Measurements from ENCODE around the gene PGM2L1. TPM values are rescaled to one million over a fixed set of nuclear protein-coding genes. Genes with fewer than 3 reads are reported as not detected.
"Not testable (repeated sequence)": the region's sequence is repeated elsewhere in the genome, so short reads cannot be mapped to it uniquely, and the experiment has no call there.

Gene PGM2L1
- total RNA-seq, 2 donors from 2014 or later: 12.1 to 16.4 TPM

DNA sequence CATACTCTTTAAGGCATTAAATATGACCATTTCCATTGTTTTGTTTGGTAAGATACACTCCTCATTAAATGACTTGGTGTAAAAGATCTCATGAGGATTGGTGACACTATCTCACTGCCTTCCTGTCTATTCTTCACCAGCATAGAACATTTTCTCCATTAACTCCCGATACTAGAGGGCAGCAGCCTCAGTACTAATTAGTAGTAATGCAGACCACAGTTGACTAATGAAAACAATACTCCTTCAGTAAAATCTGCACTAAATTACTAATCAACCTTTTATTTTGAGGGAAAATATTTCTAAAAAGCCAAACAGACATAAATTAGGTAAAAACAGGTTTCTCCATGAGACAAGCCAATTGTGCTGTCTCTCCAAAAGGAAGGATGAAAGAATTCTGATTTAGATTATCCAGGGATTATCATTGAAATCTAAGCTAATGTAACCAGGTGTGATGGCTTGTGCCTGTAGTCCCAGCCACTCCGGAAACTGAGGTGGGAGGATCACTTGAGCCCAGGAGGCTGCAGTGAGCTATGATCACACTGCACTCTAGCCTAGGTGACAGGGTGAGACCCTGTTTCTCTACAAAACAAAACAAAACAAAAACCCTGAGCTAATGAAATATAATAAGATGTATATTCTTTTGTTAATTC, 9.4 kb downstream of the PGM2L1 start:
- H3K4me3 Mint-ChIP-seq: peak overlapping the region; percentile 30 to 52
- H3K9me3 Mint-ChIP-seq: no peaks in the 10 kb centered on the region
- peak overlapping the region; percentile 0 for H3K27ac Mint-ChIP-seq
- ATAC-seq (replicated peaks in 1 of 2) (peak; percentile 70 to 73), DNase-seq (peak; percentile 59 to 73)
- H3K4me1 Mint-ChIP-seq (ENCODE audit: low read depth): peaks cover 36% of the 10 kb centered on the region
- H3K36me3 Mint-ChIP-seq (ENCODE audit: insufficient read depth in 2 of 2): no peaks in the 10 kb centered on the region
- no peaks in the 10 kb centered on the region for H3K27me3 Mint-ChIP-seq (ENCODE audit: low read depth)

- DNase-seq (no peak), ATAC-seq (replicated peaks in 1 of 2) (no peak)
- Mint-ChIP-seq H3K9me3 (no peaks in the 10 kb centered on the region), H3K4me3 (no peak overlapping the region), H3K4me1 (ENCODE audit: low read depth) (peaks cover 13% of the 10 kb centered on the region), H3K27ac (no peak overlapping the region), H3K27me3 (ENCODE audit: low read depth) (no peaks in the 10 kb centered on the region), H3K36me3 (ENCODE audit: insufficient read depth in 2 of 2) (no peaks in the 10 kb centered on the region)
These were observed 13.6 kb downstream of the PGM2L1 start for GRCh38 chr11:74384641-74385040.

DNA sequence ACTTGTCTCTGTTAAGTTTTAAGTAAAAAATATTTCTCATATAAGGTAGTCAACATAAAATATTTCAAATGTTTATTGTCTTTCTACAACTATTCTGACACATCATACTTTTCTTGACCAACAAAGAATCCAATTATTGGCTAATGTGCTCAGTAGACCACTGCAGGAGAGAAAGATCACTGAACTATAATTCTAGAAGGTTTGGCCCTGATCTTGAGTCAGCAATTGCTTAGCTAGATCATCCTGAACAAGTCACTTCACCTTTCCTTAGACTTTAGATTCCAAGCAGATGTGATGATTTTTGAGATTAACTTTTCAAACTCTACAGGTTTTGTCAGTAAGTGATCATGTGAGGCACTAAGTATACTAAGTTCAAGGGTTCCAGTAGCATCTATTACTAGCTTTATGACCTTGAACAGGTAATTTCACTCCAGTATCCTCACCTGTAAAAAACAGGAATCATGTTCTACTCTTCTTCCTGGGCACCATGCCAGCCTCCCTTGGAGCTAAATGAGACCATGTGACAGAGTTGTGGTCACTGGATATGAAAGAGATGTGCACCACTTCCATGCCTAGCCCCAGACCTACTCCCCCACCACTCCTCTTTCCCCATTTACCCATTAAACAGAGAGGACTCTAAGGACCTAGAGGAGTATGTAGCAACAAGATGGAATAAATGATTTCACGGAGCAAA, 17.3 kb downstream of the PGM2L1 start:
- no peak overlapping the region for H3K27ac Mint-ChIP-seq
- no peak overlapping the region for H3K4me3 Mint-ChIP-seq
- H3K4me1 Mint-ChIP-seq (ENCODE audit: low read depth): peaks cover 5% of the 10 kb centered on the region
- DNase-seq: no peak
- ATAC-seq (replicated peaks in 1 of 2): no peak
- H3K36me3 Mint-ChIP-seq (ENCODE audit: insufficient read depth in 2 of 2): no peaks in the 10 kb centered on the region
- no peaks in the 10 kb centered on the region for H3K27me3 Mint-ChIP-seq (ENCODE audit: low read depth)
- no peaks in the 10 kb centered on the region for H3K9me3 Mint-ChIP-seq

GRCh38 chr11:74377689-74378088, 20.5 kb downstream of the PGM2L1 start:
- no peak overlapping the region for H3K27ac Mint-ChIP-seq
- no peak overlapping the region for H3K4me3 Mint-ChIP-seq
- DNase-seq (no peak), ATAC-seq (replicated peaks in 1 of 2) (no peak)
- no peaks in the 10 kb centered on the region for H3K27me3 Mint-ChIP-seq (ENCODE audit: low read depth)
- H3K36me3 Mint-ChIP-seq (ENCODE audit: insufficient read depth in 2 of 2): no peaks in the 10 kb centered on the region
- no peaks in the 10 kb centered on the region for H3K9me3 Mint-ChIP-seq
- peaks cover 5% of the 10 kb centered on the region for H3K4me1 Mint-ChIP-seq (ENCODE audit: low read depth)

GRCh38 chr11:74373382-74373781, 24.9 kb downstream of the PGM2L1 start:
- ATAC-seq (replicated peaks in 1 of 2): no peak
- no peaks in the 10 kb centered on the region for H3K27me3 Mint-ChIP-seq (ENCODE audit: low read depth)
- no peak overlapping the region for H3K27ac Mint-ChIP-seq
- H3K4me1 Mint-ChIP-seq (ENCODE audit: low read depth): no peaks in the 10 kb centered on the region
- H3K4me3 Mint-ChIP-seq: no peak overlapping the region
- no peaks in the 10 kb centered on the region for H3K9me3 Mint-ChIP-seq
- no peak for DNase-seq
- no peaks in the 10 kb centered on the region for H3K36me3 Mint-ChIP-seq (ENCODE audit: insufficient read depth in 2 of 2)

DNA sequence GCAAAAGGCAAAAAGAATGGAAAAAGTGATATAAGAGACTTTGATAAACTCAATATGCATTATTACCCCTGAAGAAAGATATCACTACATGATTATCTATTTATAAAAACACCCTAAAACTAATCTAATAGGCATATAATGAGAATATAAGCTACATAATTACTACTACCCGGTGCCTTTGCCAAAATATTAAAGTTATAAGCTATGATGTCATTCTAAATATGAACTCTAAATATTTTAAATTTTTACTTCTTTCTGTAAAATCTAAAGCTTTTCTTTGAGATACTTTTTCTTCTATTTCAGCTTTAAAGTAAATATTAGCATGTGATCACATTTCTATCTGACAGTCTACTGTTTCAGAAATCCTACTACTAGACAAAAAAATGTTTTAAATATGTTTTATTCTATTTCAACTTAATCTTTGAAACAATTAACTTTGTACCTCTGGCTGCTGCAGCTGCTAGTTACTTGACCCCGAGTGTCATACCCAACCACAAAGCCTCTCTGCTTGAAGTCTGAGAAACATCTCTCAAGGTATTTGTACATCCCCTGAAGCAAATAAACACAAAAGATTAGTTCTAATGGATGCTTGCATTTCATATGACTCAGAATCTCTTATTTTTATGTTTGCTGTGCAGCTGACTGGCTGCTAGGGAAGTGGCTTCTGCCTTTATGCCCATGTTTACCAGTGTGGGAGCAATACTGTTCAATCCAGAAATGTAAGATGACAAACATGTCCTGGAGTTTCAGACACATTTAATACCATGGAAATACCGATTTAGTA, 26.8 kb downstream of the PGM2L1 start:
- no peaks in the 10 kb centered on the region for H3K36me3 Mint-ChIP-seq (ENCODE audit: insufficient read depth in 2 of 2)
- no peaks in the 10 kb centered on the region for H3K27me3 Mint-ChIP-seq (ENCODE audit: low read depth)
- DNase-seq (no peak), ATAC-seq (replicated peaks in 1 of 2) (no peak)
- H3K27ac Mint-ChIP-seq: no peak overlapping the region
- no peaks in the 10 kb centered on the region for H3K9me3 Mint-ChIP-seq
- no peak overlapping the region for H3K4me3 Mint-ChIP-seq
- H3K4me1 Mint-ChIP-seq (ENCODE audit: low read depth): no peaks in the 10 kb centered on the region

GRCh38 chr11:74370123-74370522, 28.1 kb downstream of the PGM2L1 start:
- H3K4me3 Mint-ChIP-seq: no peak overlapping the region
- DNase-seq (no peak), ATAC-seq (replicated peaks in 1 of 2) (no peak)
- no peaks in the 10 kb centered on the region for H3K9me3 Mint-ChIP-seq
- no peaks in the 10 kb centered on the region for H3K27me3 Mint-ChIP-seq (ENCODE audit: low read depth)
- H3K4me1 Mint-ChIP-seq (ENCODE audit: low read depth): no peaks in the 10 kb centered on the region
- H3K36me3 Mint-ChIP-seq (ENCODE audit: insufficient read depth in 2 of 2): peaks cover 0 to 2% of the 10 kb centered on the region in 2 donors
- H3K27ac Mint-ChIP-seq: no peak overlapping the region

DNA sequence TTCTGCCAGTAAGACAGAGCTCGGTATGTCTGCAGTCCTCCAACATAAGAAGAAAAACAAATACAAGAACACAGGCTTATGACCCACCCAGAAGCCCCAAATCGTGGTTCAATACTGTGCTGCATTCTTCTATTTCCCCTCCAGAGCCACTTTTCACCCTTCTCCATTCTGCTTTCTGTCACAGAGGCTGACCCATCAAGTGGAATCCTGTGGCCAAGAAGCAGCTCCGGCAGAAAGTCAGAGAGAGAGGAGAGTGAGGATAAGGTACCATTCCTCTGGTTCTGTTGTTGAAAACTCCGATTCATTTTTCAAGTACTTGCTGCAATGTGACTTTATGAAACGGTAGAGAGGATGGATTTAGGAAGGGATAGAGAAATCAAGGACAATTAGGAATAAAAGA, 30.4 kb downstream of the PGM2L1 start:
- peaks cover 0 to 6% of the 10 kb centered on the region in 2 donors for H3K36me3 Mint-ChIP-seq (ENCODE audit: insufficient read depth in 2 of 2)
- no peaks in the 10 kb centered on the region for H3K9me3 Mint-ChIP-seq
- no peaks in the 10 kb centered on the region for H3K27me3 Mint-ChIP-seq (ENCODE audit: low read depth)
- H3K27ac Mint-ChIP-seq: no peak overlapping the region
- no peak for DNase-seq
- no peaks in the 10 kb centered on the region for H3K4me1 Mint-ChIP-seq (ENCODE audit: low read depth)
- no peak overlapping the region for H3K4me3 Mint-ChIP-seq
- no peak for ATAC-seq (replicated peaks in 1 of 2)

DNA sequence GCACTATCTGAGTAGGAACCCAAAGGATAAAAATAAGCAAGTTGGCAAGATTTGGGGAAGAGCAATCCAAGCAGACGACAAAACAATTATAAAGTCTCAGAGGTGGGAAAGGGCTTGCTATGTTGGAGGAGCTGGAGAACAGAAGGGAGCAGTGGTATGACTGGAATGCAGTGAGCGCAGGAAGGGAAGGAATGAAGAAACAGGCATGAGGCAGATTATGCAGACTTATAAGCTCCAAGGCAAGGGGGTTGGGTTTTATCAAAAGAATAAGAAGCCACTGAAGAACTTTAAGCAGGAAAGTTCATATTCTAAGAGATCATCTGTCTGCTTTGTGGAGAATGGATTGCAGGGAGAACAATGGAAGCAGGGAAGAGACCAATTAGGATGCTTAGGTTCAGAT, 31.7 kb downstream of the PGM2L1 start:
- H3K36me3 Mint-ChIP-seq (ENCODE audit: insufficient read depth in 2 of 2): peaks cover 0 to 10% of the 10 kb centered on the region in 2 donors
- ATAC-seq (replicated peaks in 1 of 2) (no peak), DNase-seq (no peak)
- no peak overlapping the region for H3K27ac Mint-ChIP-seq
- H3K27me3 Mint-ChIP-seq (ENCODE audit: low read depth): no peaks in the 10 kb centered on the region
- H3K4me3 Mint-ChIP-seq: no peak overlapping the region
- no peaks in the 10 kb centered on the region for H3K9me3 Mint-ChIP-seq
- no peaks in the 10 kb centered on the region for H3K4me1 Mint-ChIP-seq (ENCODE audit: low read depth)

DNA sequence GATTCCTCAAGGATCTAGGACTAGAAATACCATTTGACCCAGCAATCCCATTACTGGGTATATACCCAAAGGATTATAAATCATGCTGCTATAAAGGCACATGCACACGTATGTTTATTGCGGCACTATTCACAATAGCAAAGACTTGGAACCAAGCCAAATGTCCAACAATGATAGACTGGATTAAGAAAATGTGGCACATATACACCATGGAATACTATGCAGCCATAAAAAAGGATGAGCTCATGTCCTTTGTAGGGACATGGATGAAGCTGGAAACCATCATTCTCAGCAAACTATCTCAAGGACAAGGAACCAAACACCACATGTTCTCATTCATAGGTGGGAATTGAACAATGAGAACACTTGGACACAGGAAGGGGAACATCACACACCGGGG, 32.4 kb downstream of the PGM2L1 start:
- ATAC-seq (replicated peaks in 1 of 2); DNase-seq; H3K27me3 Mint-ChIP-seq (ENCODE audit: low read depth); H3K27ac Mint-ChIP-seq; H3K4me1 Mint-ChIP-seq (ENCODE audit: low read depth); H3K4me3 Mint-ChIP-seq; H3K9me3 Mint-ChIP-seq: not testable (repeated sequence)
- peaks cover 0 to 16% of the 10 kb centered on the region in 2 donors for H3K36me3 Mint-ChIP-seq (ENCODE audit: insufficient read depth in 2 of 2)

GRCh38 chr11:74357449-74357848, 40.8 kb downstream of the PGM2L1 start:
- Mint-ChIP-seq H3K27ac (no peak overlapping the region), H3K36me3 (ENCODE audit: insufficient read depth in 2 of 2) (peaks cover 0 to 16% of the 10 kb centered on the region in 2 donors), H3K27me3 (ENCODE audit: low read depth) (no peaks in the 10 kb centered on the region), H3K4me3 (no peak overlapping the region), H3K4me1 (ENCODE audit: low read depth) (no peaks in the 10 kb centered on the region), H3K9me3 (no peaks in the 10 kb centered on the region)
- ATAC-seq (replicated peaks in 1 of 2): no peak
- DNase-seq: no peak

DNA sequence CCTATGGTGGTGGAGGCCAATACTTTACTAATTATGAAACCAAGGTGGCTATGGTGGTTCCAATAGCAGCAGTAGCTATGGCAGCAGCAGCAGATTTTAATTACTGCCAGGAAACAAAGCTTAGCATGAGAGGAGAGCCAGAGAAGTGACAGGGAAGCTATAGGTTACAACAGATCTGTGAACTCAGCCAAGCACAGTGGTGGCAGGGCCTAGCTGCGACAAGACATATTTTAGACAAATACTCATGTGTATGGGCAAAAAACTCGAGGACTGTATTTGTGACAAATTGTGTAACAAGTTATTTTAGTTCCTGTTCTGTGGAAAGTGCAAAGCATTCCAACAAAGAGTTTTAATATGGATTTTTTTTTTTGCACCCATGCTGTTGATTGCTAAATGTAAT, 42.6 kb downstream of the PGM2L1 start:
- no peak overlapping the region for H3K4me3 Mint-ChIP-seq
- DNase-seq (no peak), ATAC-seq (replicated peaks in 1 of 2) (no peak)
- H3K36me3 Mint-ChIP-seq (ENCODE audit: insufficient read depth in 2 of 2): peaks cover 0 to 5% of the 10 kb centered on the region in 2 donors
- H3K27me3 Mint-ChIP-seq (ENCODE audit: low read depth): no peaks in the 10 kb centered on the region
- H3K9me3 Mint-ChIP-seq: no peaks in the 10 kb centered on the region
- H3K27ac Mint-ChIP-seq: no peak overlapping the region
- no peaks in the 10 kb centered on the region for H3K4me1 Mint-ChIP-seq (ENCODE audit: low read depth)

DNA sequence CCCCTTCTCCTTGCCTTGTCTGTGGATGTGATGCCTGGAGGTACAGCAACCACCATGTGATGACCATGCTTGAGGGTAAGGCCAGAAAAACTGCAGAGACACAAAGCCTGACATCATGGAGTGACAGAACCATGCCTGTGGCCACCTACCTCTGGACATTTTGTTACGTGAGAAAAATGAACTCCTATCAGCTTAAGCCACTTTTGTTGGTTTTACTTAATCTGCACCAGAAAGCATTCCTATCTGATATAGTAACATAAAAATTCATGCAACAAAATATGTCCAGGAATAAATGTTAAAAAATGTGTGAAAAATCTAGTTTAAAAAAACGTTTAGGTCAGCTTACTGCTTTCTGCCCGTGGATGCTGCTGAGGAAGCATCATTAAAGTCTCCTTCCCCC, 44.2 kb downstream of the PGM2L1 start:
- H3K9me3 Mint-ChIP-seq: no peaks in the 10 kb centered on the region
- H3K27me3 Mint-ChIP-seq (ENCODE audit: low read depth): no peaks in the 10 kb centered on the region
- DNase-seq (no peak), ATAC-seq (replicated peaks in 1 of 2) (no peak)
- no peak overlapping the region for H3K27ac Mint-ChIP-seq
- no peak overlapping the region for H3K4me3 Mint-ChIP-seq
- peaks cover 0 to 2% of the 10 kb centered on the region in 2 donors for H3K36me3 Mint-ChIP-seq (ENCODE audit: insufficient read depth in 2 of 2)
- no peaks in the 10 kb centered on the region for H3K4me1 Mint-ChIP-seq (ENCODE audit: low read depth)

Data from activated T-cell treated with anti-CD3 and anti-CD28 coated beads, Interleukin-2, amount 50 U/mL, for 72 hours (primary cell).